NCI-H146 (cell line): Measurements from ENCODE around the gene SPARCL1.
"Not testable (repeated sequence)": the region's sequence is repeated elsewhere in the genome, so short reads cannot be mapped to it uniquely, and the experiment has no call there.

Experiments used
- DNase-seq: peaks from one replicate; lab custom pipeline; 2025; lab: John Stamatoyannopoulos, UW

Gene SPARCL1

DNA sequence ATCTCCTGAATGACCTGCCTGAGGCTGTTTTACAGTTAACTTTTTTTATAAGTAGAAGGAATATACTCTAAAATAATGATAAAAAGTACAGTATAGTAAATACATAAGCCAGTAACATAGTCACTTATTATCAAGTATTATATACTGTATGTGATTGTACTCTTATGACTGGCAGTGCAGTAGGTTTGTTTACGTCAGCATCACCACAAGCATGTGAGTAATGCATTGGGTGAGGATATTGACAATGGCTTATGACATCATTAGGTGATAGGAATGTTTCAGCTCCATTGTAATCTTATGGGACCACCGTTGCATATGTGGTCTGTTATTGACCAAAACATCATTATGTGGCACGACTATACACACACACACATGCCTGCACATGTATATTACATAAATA lies 86.3 kb downstream of the SPARCL1 start:
- DNase-seq: no peak

DNA sequence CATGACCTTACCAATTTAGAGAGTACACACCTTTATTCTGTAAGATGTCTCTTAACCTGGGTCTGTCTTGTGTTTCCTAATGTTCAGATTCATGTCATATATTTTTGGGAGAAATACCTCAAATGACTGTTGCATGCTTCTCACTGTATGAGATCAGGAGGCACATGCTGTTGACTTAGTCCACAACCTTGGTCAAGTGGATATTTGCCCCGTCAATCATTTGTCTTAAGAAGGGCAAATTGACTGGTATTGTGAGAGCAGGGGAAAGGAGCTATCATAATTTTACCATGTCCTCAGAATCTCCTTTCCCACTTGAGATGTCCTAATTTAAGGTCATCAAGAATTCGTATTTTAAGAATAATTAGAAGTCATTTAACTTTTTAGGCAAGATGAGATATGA lies 95.8 kb downstream of the SPARCL1 start:
- no peak for DNase-seq

DNA sequence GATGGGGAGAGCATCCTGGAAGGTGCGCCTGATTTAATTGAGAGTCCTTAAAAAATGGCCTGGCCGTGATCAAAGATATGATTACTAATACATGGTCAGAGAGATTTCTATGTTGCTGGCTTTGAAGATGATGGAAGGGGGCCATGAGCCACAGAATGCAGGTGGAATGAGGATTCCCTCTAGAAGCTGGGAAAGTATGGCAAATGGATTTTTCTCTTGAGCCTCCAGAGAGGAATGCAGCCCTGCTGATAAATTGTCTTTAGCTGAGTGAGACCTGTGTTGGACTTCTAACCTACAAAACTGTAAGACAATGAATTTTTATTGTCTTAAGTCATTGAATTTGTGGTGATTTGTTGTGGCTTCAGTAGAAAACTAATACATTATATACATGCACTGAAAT lies 99.1 kb downstream of the SPARCL1 start:
- no peak for DNase-seq

DNA sequence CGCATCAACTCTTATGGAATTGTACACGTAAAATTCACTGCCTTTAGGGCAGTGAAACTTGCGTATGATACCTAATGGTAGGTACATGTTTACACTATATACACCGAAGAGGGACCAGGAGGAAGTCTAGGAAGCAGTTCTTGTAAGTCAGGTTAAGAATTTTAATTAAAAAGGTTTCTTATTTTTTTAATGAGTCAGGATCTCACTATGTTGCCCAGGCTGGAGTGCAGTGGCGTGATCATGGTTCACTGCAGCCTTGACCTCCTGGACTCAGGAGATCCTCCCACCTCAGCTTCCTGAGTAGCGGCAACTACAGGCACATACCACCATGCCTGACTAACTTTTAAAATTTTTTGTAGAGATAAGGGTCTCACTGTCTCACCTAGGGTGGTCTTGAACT lies 100.2 kb downstream of the SPARCL1 start:
- no peak for DNase-seq

DNA sequence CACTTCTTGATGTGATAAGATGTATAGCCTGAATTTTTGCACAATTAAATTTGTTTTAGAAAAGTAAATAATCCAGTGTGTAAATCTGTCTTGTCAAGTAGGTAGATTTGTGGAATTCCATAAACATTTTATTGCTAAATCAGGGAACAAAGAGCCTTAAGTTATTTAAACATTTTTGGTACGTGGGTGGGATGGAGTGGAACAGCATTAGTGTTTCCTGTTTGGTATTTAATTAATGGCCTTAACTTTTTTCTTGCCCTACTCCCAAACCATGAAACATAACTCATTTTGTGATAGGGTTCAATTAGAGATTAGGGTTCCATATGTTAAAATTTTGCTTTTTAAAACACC lies 101.7 kb downstream of the SPARCL1 start:
- DNase-seq: no peak

DNA sequence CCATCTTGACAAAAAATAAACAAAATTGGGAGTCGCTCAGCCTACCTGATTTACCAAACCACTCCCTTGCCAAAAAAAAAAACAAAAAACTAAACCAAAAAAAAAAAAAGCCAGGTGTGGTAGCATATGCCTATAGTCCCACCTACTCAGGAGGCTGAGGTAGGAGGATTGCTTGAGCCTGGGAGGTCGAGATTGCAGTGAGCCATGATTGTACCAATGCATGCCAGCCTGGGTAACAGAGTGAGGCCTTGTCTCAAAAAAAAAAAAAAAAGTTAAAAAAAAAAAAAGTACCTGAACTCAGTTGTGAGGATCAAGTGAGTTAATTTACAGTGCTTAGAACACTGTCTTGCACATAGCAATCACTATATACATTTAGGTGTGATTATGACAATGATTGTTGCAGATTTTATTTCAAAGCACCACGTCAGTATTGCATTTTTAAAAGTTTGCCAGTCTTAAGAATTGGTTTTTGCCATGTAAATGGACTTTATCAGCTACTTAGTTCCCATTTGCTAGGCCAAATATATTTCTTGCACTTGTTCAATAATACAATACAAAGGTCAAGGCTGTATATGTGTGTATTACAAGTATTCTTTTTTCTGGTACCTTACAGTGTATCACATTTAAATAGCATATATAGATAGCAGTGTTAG lies 102.2 kb downstream of the SPARCL1 start:
- no peak for DNase-seq

DNA sequence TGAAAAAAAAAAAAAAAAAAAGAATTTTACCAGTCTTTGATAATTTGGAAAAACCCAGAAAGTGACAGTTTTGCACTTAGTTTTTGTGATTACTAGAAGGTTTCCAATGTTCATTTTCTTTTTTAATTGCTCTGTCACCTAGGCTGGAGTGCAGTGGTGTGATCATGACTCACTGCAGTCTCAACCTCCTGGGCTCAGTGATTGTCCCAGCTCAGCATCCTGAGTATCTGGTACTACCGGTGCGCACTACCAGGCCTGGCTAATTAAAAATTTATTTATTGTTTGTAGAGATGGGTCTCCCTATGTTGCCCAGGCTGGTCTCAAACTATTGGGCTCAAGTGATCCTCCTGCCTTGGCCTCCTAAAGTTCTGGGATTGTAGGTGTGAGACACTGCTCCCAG lies 103.5 kb downstream of the SPARCL1 start:
- no peak for DNase-seq

DNA sequence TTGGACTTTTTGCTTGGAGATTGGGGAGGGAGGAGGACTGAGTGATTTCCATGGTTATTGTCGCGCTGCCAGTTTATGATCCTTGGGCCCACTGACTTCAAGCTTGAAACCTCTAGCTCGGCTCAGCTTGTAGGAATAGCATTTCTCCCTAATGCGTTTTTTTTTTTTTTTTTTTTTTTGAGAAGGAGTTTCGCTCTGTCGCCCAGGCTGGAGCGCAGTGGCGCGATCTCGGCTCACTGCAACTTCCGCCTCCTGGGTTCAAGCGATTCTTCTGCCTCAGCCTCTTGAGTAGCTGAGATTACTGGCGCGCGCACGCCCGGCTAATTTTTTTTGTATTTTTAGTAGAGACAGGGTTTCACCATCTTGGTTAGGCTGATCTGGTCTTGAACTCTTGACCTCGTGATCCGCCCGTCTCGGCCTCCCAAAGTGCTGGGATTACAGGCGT lies 105.1 kb downstream of the SPARCL1 start:
- not testable (repeated sequence) for DNase-seq
